SK-N-SH (cell line): Measurements from ENCODE around the gene ZFP36. TPM values are rescaled to one million over a fixed set of nuclear protein-coding genes. Genes with fewer than 3 reads are reported as not detected.

Experiments used
- CTCF ChIA-PET: fragments of 300-600, 350-600 bp; formaldehyde crosslinking; extraction: SDS; loops from one replicate; lab custom pipeline; 2021; lab: Yijun Ruan, JAX
- POLR2A ChIA-PET: fragments of 350-600 bp; sonication (Branson Sonifier 250); formaldehyde crosslinking; extraction: SDS; loops from one replicate; lab custom pipeline; 2020; ENCODE audit warnings: antibody characterized with exemption, inconsistent platforms; lab: Yijun Ruan, JAX
- DNase-seq: peaks from one replicate; pipeline ENCODE4 v3.0.0; 2012
- H2AFZ ChIP-seq: fragments of 200-600 bp; sonication (generic); 2 replicates; pipeline ENCODE4 v1.8.1; 2016; ENCODE audit warnings: antibody characterized with exemption, mild to moderate bottlenecking, low read depth
- H3F3A ChIP-seq: fragments of 200-600 bp; sonication (generic); replicated peaks from 2 replicates; pipeline ENCODE3; 2016; ENCODE audit warnings: antibody characterized with exemption, mild to moderate bottlenecking; ENCODE audit not compliant: insufficient read depth
- H3K27ac ChIP-seq, 2 experiments: fragments of 200-500 bp in 1 of 2; fragments of 200-600 bp in 1 of 2; sonication (Bioruptor generic) in 1 of 2; sonication (generic), shearing (Covaris generic) in 1 of 2; 2 replicates each; pipeline versions ENCODE4 v1.5.1 to v1.6.1; 2014 to 2016; ENCODE audit warnings: low read depth in 2 of 2, inconsistent platforms in 1 of 2, low read length in 1 of 2, mild to moderate bottlenecking in 1 of 2, mixed read lengths in 1 of 2
- H3K27me3 ChIP-seq: fragments of 200-600 bp; sonication (generic), shearing (Covaris generic); 2 replicates; pipeline ENCODE4 v1.6.1; 2016; ENCODE audit warnings: mixed run types; ENCODE audit not compliant: insufficient read depth
- H3K36me3 ChIP-seq, 2 experiments: fragments of 200-500 bp in 1 of 2; fragments of 200-600 bp in 1 of 2; sonication (Bioruptor generic) in 1 of 2; sonication (generic) in 1 of 2; replicated peaks in 1 of 2; 2 replicates each; pipeline versions ENCODE3 to v1.5.1; 2014 to 2016; ENCODE audit warnings: low read length in 1 of 2, mild to moderate bottlenecking in 1 of 2; ENCODE audit not compliant: insufficient read depth in 2 of 2, control insufficient read depth in 1 of 2
- H3K4me1 ChIP-seq, 2 experiments: fragments of 200-500 bp in 1 of 2; fragments of 200-600 bp in 1 of 2; sonication (Bioruptor generic) in 1 of 2; sonication (generic), shearing (Covaris generic) in 1 of 2; 2 replicates each; pipeline versions ENCODE4 v1.5.1 to v1.6.1; 2014 to 2016; ENCODE audit warnings: low read depth in 1 of 2, low read length in 1 of 2, mixed run types in 1 of 2; ENCODE audit not compliant: insufficient read depth in 2 of 2, control insufficient read depth in 1 of 2
- H3K4me2 ChIP-seq: fragments of 200-600 bp; sonication (generic), shearing (Covaris generic); 2 replicates; pipeline ENCODE4 v1.6.1; 2017; ENCODE audit warnings: mixed run types
- H3K4me3 ChIP-seq, 2 experiments: fragments of 200-500 bp in 1 of 2; fragments of 200-600 bp in 1 of 2; sonication (Bioruptor generic) in 1 of 2; sonication (generic), shearing (Covaris generic) in 1 of 2; 2 replicates each; pipeline versions ENCODE4 v1.5.1 to v1.8.1; 2014 to 2016; ENCODE audit warnings: low read depth in 2 of 2, inconsistent platforms in 1 of 2, low read length in 1 of 2, mild to moderate bottlenecking in 1 of 2, mixed read lengths in 1 of 2, moderate library complexity in 1 of 2
- H3K79me2 ChIP-seq: fragments of 200-600 bp; sonication (generic); 2 replicates; pipeline ENCODE4 v1.8.1; 2017; ENCODE audit warnings: mild to moderate bottlenecking; ENCODE audit not compliant: insufficient read depth
- H3K9ac ChIP-seq: fragments of 200-600 bp; sonication (generic); 2 replicates; pipeline ENCODE4 v1.6.1; 2017; ENCODE audit warnings: mixed run types
- H3K9me2 ChIP-seq: fragments of 200-600 bp; sonication (generic); 2 replicates; pipeline ENCODE4 v1.6.1; 2017; ENCODE audit warnings: mixed run types
- H3K9me3 ChIP-seq: fragments of 200-600 bp; sonication (generic); 2 replicates; pipeline ENCODE4 v1.6.1; 2017; ENCODE audit warnings: mixed run types, mild to moderate bottlenecking, moderate library complexity
- H4K20me1 ChIP-seq: fragments of 200-600 bp; sonication (generic); 2 replicates; pipeline ENCODE4 v1.6.1; 2017; ENCODE audit warnings: mild to moderate bottlenecking, mixed run types; ENCODE audit not compliant: insufficient read depth
- ELF1 ChIP-seq: IDR thresholded peaks from 2 replicates; pipeline ENCODE4 v1.4.0; 2012
- EP300 ChIP-seq, 2 experiments: IDR thresholded peaks; 2 replicates each; pipeline versions ENCODE4 v1.4.0 to v1.6.1; 2012; ENCODE audit warnings: borderline replicate concordance in 1 of 2, low read depth in 1 of 2, low read length in 1 of 2
- FOSL2 ChIP-seq: IDR thresholded peaks from 2 replicates; pipeline ENCODE4 v1.4.0; 2012; ENCODE audit warnings: low read depth, mild to moderate bottlenecking, moderate library complexity, borderline replicate concordance
- FOXM1 ChIP-seq: IDR thresholded peaks from 2 replicates; pipeline ENCODE4 v1.4.0; 2012; ENCODE audit warnings: low read depth, mild to moderate bottlenecking
- GABPA ChIP-seq: IDR thresholded peaks from 2 replicates; pipeline ENCODE4 v1.4.0; 2012; ENCODE audit warnings: low read depth, mild to moderate bottlenecking
- JUND ChIP-seq: IDR thresholded peaks from 2 replicates; pipeline ENCODE4 v1.4.0; 2012
- MEF2A ChIP-seq: IDR thresholded peaks from 2 replicates; pipeline ENCODE4 v1.4.0; 2012; ENCODE audit warnings: low read depth, borderline replicate concordance
- PBX3 ChIP-seq: IDR thresholded peaks from 2 replicates; pipeline ENCODE4; 2012
- RCOR1 ChIP-seq: fragments of 150-350 bp; IDR thresholded peaks from 2 replicates; pipeline ENCODE4 v1.6.1; 2017; ENCODE audit warnings: antibody characterized with exemption, low read length
- SIN3A ChIP-seq: IDR thresholded peaks from 2 replicates; pipeline ENCODE4 v1.6.1; 2012; ENCODE audit warnings: low read depth, mild to moderate bottlenecking, low read length, moderate library complexity, borderline replicate concordance
- SMC3 ChIP-seq: IDR thresholded peaks from 2 replicates; pipeline ENCODE4 v1.6.1; 2012; ENCODE audit warnings: low read depth, low read length, improper control_type of control experiment
- TAF1 ChIP-seq: IDR thresholded peaks from 2 replicates; pipeline ENCODE4 v1.6.1; 2012; ENCODE audit warnings: low read depth, mild to moderate bottlenecking, low read length, moderate library complexity, borderline replicate concordance
- TEAD4 ChIP-seq: IDR thresholded peaks from 2 replicates; pipeline ENCODE4 v1.4.0; 2012; ENCODE audit warnings: mild to moderate bottlenecking, borderline replicate concordance; ENCODE audit not compliant: insufficient read depth
- ZBTB33 ChIP-seq: IDR thresholded peaks from 2 replicates; pipeline ENCODE4 v1.4.0; 2012; ENCODE audit warnings: low read depth, borderline replicate concordance
- WGBS: methylation state at CpG from one replicate; pipeline ENCODE4 v1.1.6; 2017; ENCODE audit warnings: low lambda C conversion rate; 5-methylcytosine and 5-hydroxymethylcytosine counted together
- polyA plus RNA-seq, 3 experiments: library from polyadenylated mRNA; depleted of rRNA; stranded (reverse); fragments of >200 nt; gene quantifications; 2 replicates each; pipeline ENCODE4 v1.2.3, GENCODE V29; 2012
- TF ChIP-seq, protein P1 (sequence below): IDR thresholded peaks from 2 replicates; pipeline ENCODE4 v1.4.0; 2012; ENCODE audit warnings: low read depth
- TF ChIP-seq, protein P2 (sequence below): fragments of 200-600 bp; sonication (generic); IDR thresholded peaks from 2 replicates; pipeline ENCODE4 v1.6.1; 2017; ENCODE audit warnings: antibody characterized with exemption, mild to moderate bottlenecking, moderate library complexity
- TF ChIP-seq, protein P3 (sequence below): fragments of 150-350 bp; IDR thresholded peaks from 2 replicates; pipeline ENCODE4 v1.6.1; 2017; ENCODE audit warnings: antibody characterized with exemption, low read length, low read depth, borderline replicate concordance

Gene ZFP36
- polyA plus RNA-seq, 1 of the 3 experiments (the other 2 are of a cell fraction), result 49.3 TPM

GRCh38 chr19:39432677-39433025 lies 26.0 kb downstream of the ZFP36 start:
- Histone ChIP-seq H3K4me3 (no peak overlapping the region), H3F3A (peaks cover 67% of the 10 kb centered on the region), H3K36me3 (peaks cover 21 to 33% of the 10 kb centered on the region in 2 experiments), H3K9me3 (no peaks in the 10 kb centered on the region), H3K79me2 (peaks cover 25% of the 10 kb centered on the region), H3K4me1 (peaks cover 23 to 33% of the 10 kb centered on the region in 2 experiments; a peak in 3 of 4 replicates), H4K20me1 (peaks cover 14% of the 10 kb centered on the region), H3K27ac (peak overlapping the region in 1 of 2 experiments; percentile 92; a peak in 1 of 4 replicates), H3K9ac (no peak overlapping the region), H3K27me3 (no peaks in the 10 kb centered on the region), H2AFZ (no peak overlapping the region), H3K4me2 (no peak overlapping the region), H3K9me2 (no peaks in the 10 kb centered on the region)
- no peak for DNase-seq
- WGBS, result 91% methylated on average over 8 of the region's 8 CpGs
- ChIA-PET POLR2A (interaction anchor here (0.6 to 0.9 kb wide), 2 partner anchors 19 to 21 kb away, joined by 3 to 5 read pairs; no protein-coding TSS in a partner anchor), CTCF (interaction anchor here (0.9 to 1.2 kb wide), 5 partner anchors 8 to 36 kb away, joined by 3 to 4 read pairs (median 3); partner anchors contain the start of gene PLEKHG2)
- TF ChIP-seq SIN3A (no peak), PBX3 (no peak), TAF1 (no peak), TEAD4 (no peak), JUND (no peak), FOSL2 (no peak), SMC3 (no peak), FOXM1 (no peak), EP300 (IDR thresholded peaks at IDR 0.05; ENCODE audit: borderline replicate concordance in 1 of 2, low read depth in 1 of 2, low read length in 1 of 2) (no peak), RCOR1 (no peak), MEF2A (no peak), ZBTB33 (no peak)
- TF ChIP-seq, protein P1, sequence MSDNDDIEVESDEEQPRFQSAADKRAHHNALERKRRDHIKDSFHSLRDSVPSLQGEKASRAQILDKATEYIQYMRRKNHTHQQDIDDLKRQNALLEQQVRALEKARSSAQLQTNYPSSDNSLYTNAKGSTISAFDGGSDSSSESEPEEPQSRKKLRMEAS, result no peak

DNA sequence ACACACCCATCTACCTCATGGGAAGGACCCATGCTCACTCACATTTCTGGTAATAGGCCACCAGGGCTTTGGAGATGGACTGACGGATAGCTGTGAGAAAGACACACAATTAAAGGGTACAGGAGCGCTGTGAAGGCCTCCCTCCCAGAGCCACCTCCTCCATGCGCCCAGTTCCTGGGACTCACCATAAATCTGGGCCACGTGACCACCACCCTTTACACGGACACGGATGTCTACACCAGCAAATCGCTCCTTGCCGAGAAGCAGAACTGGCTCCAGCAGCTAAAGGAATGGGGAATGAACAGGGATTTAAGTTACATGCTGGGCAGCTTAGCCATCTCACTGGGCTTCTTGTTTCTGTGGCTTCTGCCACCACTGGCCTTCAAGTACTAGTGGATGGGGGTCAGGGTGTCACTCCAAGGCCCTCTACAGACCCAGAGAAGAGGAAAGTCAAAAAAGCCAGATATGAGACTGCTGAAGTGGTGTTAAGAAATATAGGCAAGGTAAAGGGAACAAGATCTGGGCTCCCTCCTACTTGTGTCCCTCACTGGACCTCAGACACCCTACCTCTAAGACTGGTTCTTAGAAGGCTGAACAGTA lies 26.9 kb downstream of the ZFP36 start:
- Histone ChIP-seq H3K9me3 (no peaks in the 10 kb centered on the region), H3K4me1 (peaks cover 19 to 27% of the 10 kb centered on the region in 2 experiments; a peak in 3 of 4 replicates), H3K4me3 (no peak overlapping the region), H3K27me3 (no peaks in the 10 kb centered on the region), H3K79me2 (peaks cover 25% of the 10 kb centered on the region), H3K9me2 (no peaks in the 10 kb centered on the region), H3F3A (peaks cover 61% of the 10 kb centered on the region), H4K20me1 (peaks cover 14% of the 10 kb centered on the region), H3K4me2 (peak overlapping the region; percentile 99; the same call in 1 of the 2 replicates), H3K27ac (peak overlapping the region in 1 of 2 experiments; percentile 92; a peak in 2 of 4 replicates), H3K36me3 (peaks cover 21 to 33% of the 10 kb centered on the region in 2 experiments), H2AFZ (no peak overlapping the region), H3K9ac (peak overlapping the region; percentile 99; the same call in 1 of the 2 replicates)
- POLR2A ChIA-PET, result interaction anchor here (1.1 kb wide), 1 partner anchor 20 kb away, joined by 3 read pairs; no protein-coding TSS in a partner anchor
- 89% methylated on average over 8 of the region's 8 CpGs for WGBS
- no peak for DNase-seq
- CTCF ChIA-PET, result interaction anchor here (0.8 to 3.4 kb wide), 7 partner anchors 14 to 238 kb away, joined by 3 to 18 read pairs (median 4); partner anchors contain the start of genes EID2B and PLEKHG2
- no peak for TF ChIP-seq ELF1
- TF ChIP-seq, protein P2, sequence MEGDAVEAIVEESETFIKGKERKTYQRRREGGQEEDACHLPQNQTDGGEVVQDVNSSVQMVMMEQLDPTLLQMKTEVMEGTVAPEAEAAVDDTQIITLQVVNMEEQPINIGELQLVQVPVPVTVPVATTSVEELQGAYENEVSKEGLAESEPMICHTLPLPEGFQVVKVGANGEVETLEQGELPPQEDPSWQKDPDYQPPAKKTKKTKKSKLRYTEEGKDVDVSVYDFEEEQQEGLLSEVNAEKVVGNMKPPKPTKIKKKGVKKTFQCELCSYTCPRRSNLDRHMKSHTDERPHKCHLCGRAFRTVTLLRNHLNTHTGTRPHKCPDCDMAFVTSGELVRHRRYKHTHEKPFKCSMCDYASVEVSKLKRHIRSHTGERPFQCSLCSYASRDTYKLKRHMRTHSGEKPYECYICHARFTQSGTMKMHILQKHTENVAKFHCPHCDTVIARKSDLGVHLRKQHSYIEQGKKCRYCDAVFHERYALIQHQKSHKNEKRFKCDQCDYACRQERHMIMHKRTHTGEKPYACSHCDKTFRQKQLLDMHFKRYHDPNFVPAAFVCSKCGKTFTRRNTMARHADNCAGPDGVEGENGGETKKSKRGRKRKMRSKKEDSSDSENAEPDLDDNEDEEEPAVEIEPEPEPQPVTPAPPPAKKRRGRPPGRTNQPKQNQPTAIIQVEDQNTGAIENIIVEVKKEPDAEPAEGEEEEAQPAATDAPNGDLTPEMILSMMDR, result no peak
- TF ChIP-seq, protein P3, sequence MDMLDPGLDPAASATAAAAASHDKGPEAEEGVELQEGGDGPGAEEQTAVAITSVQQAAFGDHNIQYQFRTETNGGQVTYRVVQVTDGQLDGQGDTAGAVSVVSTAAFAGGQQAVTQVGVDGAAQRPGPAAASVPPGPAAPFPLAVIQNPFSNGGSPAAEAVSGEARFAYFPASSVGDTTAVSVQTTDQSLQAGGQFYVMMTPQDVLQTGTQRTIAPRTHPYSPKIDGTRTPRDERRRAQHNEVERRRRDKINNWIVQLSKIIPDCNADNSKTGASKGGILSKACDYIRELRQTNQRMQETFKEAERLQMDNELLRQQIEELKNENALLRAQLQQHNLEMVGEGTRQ, result no peak
- TF ChIP-seq ZBTB33, result no peak
- TF ChIP-seq GABPA, result no peak
- no peak for TF ChIP-seq SMC3
